Gastrocnemius medialis (tissue), 4 donors: ENCODE results near the gene HELZ2. TPM values are rescaled to one million over a fixed set of nuclear protein-coding genes. Genes with fewer than 3 reads are reported as not detected.

Source experiments
- ATAC-seq, 2 donors: fragments of 150-250 bp; one replicate each; pipeline ENCODE4 v1.9.1; 2016
- DNase-seq, 2 donors: peaks; one replicate each; pipeline ENCODE4 v3.0.0-alpha.2; 2019
- H3K27ac ChIP-seq, 4 donors: fragments of 200-600 bp; sonication (generic); 1 replicate in 1 of 4; 2 replicates in 3 of 4; pipeline ENCODE4 v1.5.1; 2016 to 2018; ENCODE audit warnings: mild to moderate bottlenecking in 2 of 4, moderate library complexity in 1 of 4
- H3K27me3 ChIP-seq, 3 donors: fragments of 200-600 bp; sonication (generic) in 2 of 3; 1 replicate in 1 of 3; 2 replicates in 2 of 3; pipeline versions ENCODE4 v1.5.1 to v1.6.0; 2016 to 2019; ENCODE audit warnings: mild to moderate bottlenecking in 1 of 3, moderate library complexity in 1 of 3
- H3K36me3 ChIP-seq, 2 donors: fragments of 200-600 bp; sonication (generic) in 1 of 2; one replicate each; pipeline ENCODE4 v1.5.1; 2017 to 2018
- H3K4me1 ChIP-seq, 2 donors: fragments of 200-600 bp; sonication (generic) in 1 of 2; one replicate each; pipeline ENCODE4 v1.5.1; 2016 to 2017; ENCODE audit warnings: mild to moderate bottlenecking in 2 of 2
- H3K4me3 ChIP-seq, 4 donors: fragments of 200-600 bp; sonication (generic) in 3 of 4; 1 replicate in 1 of 4; 2 replicates in 3 of 4; pipeline ENCODE4 v1.5.1; 2016 to 2019; ENCODE audit warnings: mild to moderate bottlenecking in 2 of 4
- H3K9me3 ChIP-seq, 3 donors: fragments of 200-600 bp; sonication (generic) in 2 of 3; 1 replicate in 1 of 3; 2 replicates in 2 of 3; pipeline ENCODE4 v1.5.1; 2016 to 2019
- CTCF ChIP-seq, 5 experiments: fragments of 450-650 bp in 3 of 5; fragments of 200-600 bp in 2 of 5; sonication (generic) in 2 of 5; IDR thresholded peaks in 4 of 5; conservative IDR thresholded peaks in 1 of 5; 1 replicate in 4 of 5; 2 replicates in 1 of 5; pipeline ENCODE4 v1.5.1; 2016 to 2019; ENCODE audit warnings: antibody characterized with exemption in 5 of 5, mild to moderate bottlenecking in 3 of 5, moderate library complexity in 3 of 5
- POLR2A ChIP-seq, 2 donors: fragments of 450-650 bp; IDR thresholded peaks; one replicate each; pipeline ENCODE4 v1.6.1; 2017; ENCODE audit warnings: antibody characterized with exemption in 2 of 2, mild to moderate bottlenecking in 2 of 2, moderate library complexity in 2 of 2
- in situ Hi-C, 4 donors: fragments of 200-750 bp; cut with MboI; loops; one replicate each; pipeline versions ENCODE4 v1.15.0 to v1.8.0; 2017; ENCODE audit warnings: low sequenced_read_pairs in 4 of 4
- intact Hi-C: fragments of 100-400 bp; cut with DNase I; formaldehyde crosslinking; loops from one replicate; pipeline ENCODE4 v1.15.1; 2023; ENCODE audit warnings: low total_unique reads
- total RNA-seq, 4 donors: library from RNA; depleted of rRNA; stranded (reverse); fragments of >200 nt; gene quantifications; one replicate each; pipeline versions ENCODE4 v1.1.0 to v1.2.3, GENCODE V29; 2016

Gene HELZ2
- total RNA-seq, 4 donors from 2014 or later = 1.7 to 6.2 (median 3.6) TPM

- H3K27me3 ChIP-seq = no peaks in the 10 kb centered on the region
- intact Hi-C loops (loop anchor here (5.0 kb wide), 1 partner anchor 75 kb away; the partner anchor contains the start of gene PTK6), in situ Hi-C loops (no loop called here)
- H3K9me3 ChIP-seq = no peaks in the 10 kb centered on the region
- TF ChIP-seq CTCF (IDR thresholded peaks at IDR 0.05 in 4 of 5, conservative IDR thresholded peaks at IDR 0.05 in 1 of 5) (no peak), POLR2A (IDR thresholded peaks at IDR 0.05) (no peak)
- H3K27ac ChIP-seq = no peak overlapping the region
- peaks cover 0 to 21% of the 10 kb centered on the region in 2 donors for H3K36me3 ChIP-seq
- DNase-seq = no peak
- H3K4me3 ChIP-seq = no peak overlapping the region
- ATAC-seq = no peak
- H3K4me1 ChIP-seq = peaks cover 0 to 4% of the 10 kb centered on the region in 2 donors
Measured at GRCh38 chr20:63612276-63612931, 38.4 kb upstream of the HELZ2 start.

GRCh38 chr20:63611646-63612045 is 37.6 kb upstream of the HELZ2 start:
- peaks cover 0 to 4% of the 10 kb centered on the region in 2 donors for H3K4me1 ChIP-seq
- no peak overlapping the region for H3K4me3 ChIP-seq
- DNase-seq = no peak
- peaks cover 0 to 18% of the 10 kb centered on the region in 2 donors for H3K36me3 ChIP-seq
- no peak for TF ChIP-seq POLR2A (IDR thresholded peaks at IDR 0.05)
- TF ChIP-seq CTCF (IDR thresholded peaks at IDR 0.05 in 4 of 5, conservative IDR thresholded peaks at IDR 0.05 in 1 of 5) = no peak
- H3K9me3 ChIP-seq = no peaks in the 10 kb centered on the region
- no peak for ATAC-seq
- no peaks in the 10 kb centered on the region for H3K27me3 ChIP-seq
- in situ Hi-C loops (no loop called here), intact Hi-C loops (loop anchor here (5.0 kb wide), 1 partner anchor 74 kb away; the partner anchor contains the start of gene PTK6)
- no peak overlapping the region for H3K27ac ChIP-seq

- TF ChIP-seq CTCF (IDR thresholded peaks at IDR 0.05 in 4 of 5, conservative IDR thresholded peaks at IDR 0.05 in 1 of 5) = no peak
- TF ChIP-seq POLR2A (IDR thresholded peaks at IDR 0.05) = no peak
- Histone ChIP-seq H3K27me3 (no peaks in the 10 kb centered on the region), H3K9me3 (no peaks in the 10 kb centered on the region), H3K4me1 (peaks cover 0 to 4% of the 10 kb centered on the region in 2 donors), H3K27ac (no peak overlapping the region), H3K36me3 (peaks cover 0 to 11% of the 10 kb centered on the region in 2 donors), H3K4me3 (no peak overlapping the region)
- no peak for ATAC-seq
- in situ Hi-C loops (no loop called here), intact Hi-C loops (loop anchor here (5.0 kb wide), 1 partner anchor 74 kb away; the partner anchor contains the start of gene PTK6)
- no peak for DNase-seq
Measured at GRCh38 chr20:63610581-63611435, 36.8 kb upstream of the HELZ2 start.

- Histone ChIP-seq H3K4me1 (no peaks in the 10 kb centered on the region), H3K36me3 (peaks cover 0 to 15% of the 10 kb centered on the region in 2 donors), H3K9me3 (no peaks in the 10 kb centered on the region), H3K27me3 (no peaks in the 10 kb centered on the region), H3K27ac (no peak overlapping the region), H3K4me3 (no peak overlapping the region)
- TF ChIP-seq POLR2A (IDR thresholded peaks at IDR 0.05) = no peak
- no peak for TF ChIP-seq CTCF (IDR thresholded peaks at IDR 0.05 in 4 of 5, conservative IDR thresholded peaks at IDR 0.05 in 1 of 5)
- intact Hi-C loops (no loop called here), in situ Hi-C loops (no loop called here)
- ATAC-seq (no peak), DNase-seq (no peak)
Measured at GRCh38 chr20:63606686-63607085, 32.6 kb upstream of the HELZ2 start.
